Measurements from ENCODE around the gene AR. TPM values are rescaled to one million over a fixed set of nuclear protein-coding genes. Genes with fewer than 3 reads are reported as not detected.

AR gene
- total RNA-seq, 1 experiment from 2014 or later = 17.8 TPM

- DNase-seq (ENCODE audit: low read depth) = no peak
- in situ Hi-C loops (cut with HindIII; ENCODE audit: low pct_unique_long_range_greater_than_20kb, low sequenced_read_pairs) = no loop called here
These were observed 170.2 kb downstream of the AR start for GRCh38 chrX:67714004-67714403.

- in situ Hi-C loops (cut with HindIII; ENCODE audit: low pct_unique_long_range_greater_than_20kb, low sequenced_read_pairs) = no loop called here
- DNase-seq (ENCODE audit: low read depth) = no peak
These were observed 173.8 kb downstream of the AR start for GRCh38 chrX:67717571-67717970.

GRCh38 chrX:67718926-67719325 lies 175.1 kb downstream of the AR start:
- in situ Hi-C loops (cut with HindIII; ENCODE audit: low pct_unique_long_range_greater_than_20kb, low sequenced_read_pairs) = no loop called here
- DNase-seq (ENCODE audit: low read depth) = no peak

- in situ Hi-C loops (cut with HindIII; ENCODE audit: low pct_unique_long_range_greater_than_20kb, low sequenced_read_pairs) = no loop called here
- DNase-seq (ENCODE audit: low read depth) = no peak
These were observed 176.5 kb downstream of the AR start for GRCh38 chrX:67720344-67720743.

- in situ Hi-C loops (cut with HindIII; ENCODE audit: low pct_unique_long_range_greater_than_20kb, low sequenced_read_pairs) = no loop called here
- DNase-seq (ENCODE audit: low read depth) = no peak
These were observed 177.5 kb downstream of the AR start for GRCh38 chrX:67721321-67721720.

GRCh38 chrX:67723580-67724351 lies 179.9 kb downstream of the AR start:
- DNase-seq (ENCODE audit: low read depth) = no peak
- in situ Hi-C loops (cut with HindIII; ENCODE audit: low pct_unique_long_range_greater_than_20kb, low sequenced_read_pairs) = no loop called here

- DNase-seq (ENCODE audit: low read depth) = no peak
- in situ Hi-C loops (cut with HindIII; ENCODE audit: low pct_unique_long_range_greater_than_20kb, low sequenced_read_pairs) = no loop called here
These were observed 180.7 kb downstream of the AR start for GRCh38 chrX:67724359-67725110.

GRCh38 chrX:67725471-67725870 lies 181.7 kb downstream of the AR start:
- in situ Hi-C loops (cut with HindIII; ENCODE audit: low pct_unique_long_range_greater_than_20kb, low sequenced_read_pairs) = no loop called here
- no peak for DNase-seq (ENCODE audit: low read depth)

GRCh38 chrX:67726018-67726417 lies 182.2 kb downstream of the AR start:
- no peak for DNase-seq (ENCODE audit: low read depth)
- in situ Hi-C loops (cut with HindIII; ENCODE audit: low pct_unique_long_range_greater_than_20kb, low sequenced_read_pairs) = no loop called here

GRCh38 chrX:67727576-67727975 lies 183.8 kb downstream of the AR start:
- in situ Hi-C loops (cut with HindIII; ENCODE audit: low pct_unique_long_range_greater_than_20kb, low sequenced_read_pairs) = no loop called here
- no peak for DNase-seq (ENCODE audit: low read depth)

GRCh38 chrX:67730296-67730695 lies 186.5 kb downstream of the AR start:
- in situ Hi-C loops (cut with HindIII; ENCODE audit: low pct_unique_long_range_greater_than_20kb, low sequenced_read_pairs) = no loop called here
- no peak for DNase-seq (ENCODE audit: low read depth)

- no peak for DNase-seq (ENCODE audit: low read depth)
- in situ Hi-C loops (cut with HindIII; ENCODE audit: low pct_unique_long_range_greater_than_20kb, low sequenced_read_pairs) = no loop called here
These were observed 187.2 kb downstream of the AR start for GRCh38 chrX:67731061-67731460.

GRCh38 chrX:67732864-67733263 lies 189.0 kb downstream of the AR start:
- in situ Hi-C loops (cut with HindIII; ENCODE audit: low pct_unique_long_range_greater_than_20kb, low sequenced_read_pairs) = no loop called here
- DNase-seq (ENCODE audit: low read depth) = no peak

- no peak for DNase-seq (ENCODE audit: low read depth)
- in situ Hi-C loops (cut with HindIII; ENCODE audit: low pct_unique_long_range_greater_than_20kb, low sequenced_read_pairs) = no loop called here
These were observed 190.4 kb downstream of the AR start for GRCh38 chrX:67734111-67734753.

- in situ Hi-C loops (cut with HindIII; ENCODE audit: low pct_unique_long_range_greater_than_20kb, low sequenced_read_pairs) = no loop called here
- no peak for DNase-seq (ENCODE audit: low read depth)
These were observed 205.7 kb downstream of the AR start for GRCh38 chrX:67749536-67749935.

- in situ Hi-C loops (cut with HindIII; ENCODE audit: low pct_unique_long_range_greater_than_20kb, low sequenced_read_pairs) = no loop called here
These were observed 206.9 kb downstream of the AR start for GRCh38 chrX:67750694-67751093.

GRCh38 chrX:67759018-67759417 lies 215.2 kb downstream of the AR start:
- no peak for DNase-seq (ENCODE audit: low read depth)
- in situ Hi-C loops (cut with HindIII; ENCODE audit: low pct_unique_long_range_greater_than_20kb, low sequenced_read_pairs) = no loop called here

More at GRCh38 chrX:67750694-67751093, 206.9 kb downstream of the AR start:
- DNase-seq (ENCODE audit: low read depth) = no peak

- DNase-seq (ENCODE audit: low read depth) = no peak
- in situ Hi-C loops (cut with HindIII; ENCODE audit: low pct_unique_long_range_greater_than_20kb, low sequenced_read_pairs) = no loop called here
These were observed 233.3 kb downstream of the AR start for GRCh38 chrX:67777148-67777547.

GRCh38 chrX:67779099-67779498 lies 235.3 kb downstream of the AR start:
- DNase-seq (ENCODE audit: low read depth) = no peak
- in situ Hi-C loops (cut with HindIII; ENCODE audit: low pct_unique_long_range_greater_than_20kb, low sequenced_read_pairs) = no loop called here
